Thyroid gland (tissue), 4 donors: ENCODE results near the gene PCSK7. TPM values are rescaled to one million over a fixed set of nuclear protein-coding genes. Genes with fewer than 3 reads are reported as not detected.

ENCODE experiments used
- DNase-seq, 2 donors: peaks; one replicate each; pipeline ENCODE4 v3.0.0-alpha.2; 2019
- H3K27ac ChIP-seq, 3 donors: fragments of 200-600 bp; sonication (generic); 1 replicate in 2 of 3; 2 replicates in 1 of 3; pipeline ENCODE4 v1.5.1; 2016 to 2019; ENCODE audit warnings: mild to moderate bottlenecking in 1 of 3, moderate library complexity in 1 of 3
- H3K27me3 ChIP-seq: fragments of 200-600 bp; sonication (generic); one replicate; pipeline ENCODE4 v1.5.1; 2019
- H3K36me3 ChIP-seq, 2 donors: fragments of 200-600 bp; sonication (generic); one replicate each; pipeline ENCODE4 v1.5.1; 2016 to 2019
- H3K4me1 ChIP-seq, 2 donors: fragments of 200-600 bp; sonication (generic); one replicate each; pipeline ENCODE4 v1.5.1; 2017 to 2019
- H3K4me3 ChIP-seq, 3 donors: fragments of 200-600 bp; sonication (generic); replicated peaks in 1 of 3; 1 replicate in 2 of 3; 2 replicates in 1 of 3; pipeline ENCODE4 v1.5.1; 2016; ENCODE audit warnings: mild to moderate bottlenecking in 1 of 3
- H3K9me3 ChIP-seq: fragments of 200-600 bp; sonication (generic); one replicate; pipeline ENCODE4 v1.5.1; 2017
- POLR2A ChIP-seq, 2 donors: fragments of 450-650 bp; IDR thresholded peaks; one replicate each; pipeline ENCODE4 v1.6.1; 2017; ENCODE audit warnings: antibody characterized with exemption in 2 of 2, mild to moderate bottlenecking in 2 of 2, moderate library complexity in 1 of 2
- WGBS, 2 donors: methylation state at CpG; one replicate each; pipeline ENCODE4 v1.1.5; 2017; 5-methylcytosine and 5-hydroxymethylcytosine counted together
- intact Hi-C: fragments of 100-400 bp; cut with DNase I; formaldehyde crosslinking; loops from one replicate; pipeline ENCODE4 v1.15.1; 2023
- total RNA-seq, 4 donors: library from RNA; depleted of rRNA; stranded (reverse); fragments of >200 nt; gene quantifications; one replicate each; pipeline ENCODE4 v1.2.3, GENCODE V29; 2016
- TF ChIP-seq, protein P1 (sequence below), 6 experiments: fragments of 200-600 bp in 3 of 6; fragments of 450-650 bp in 3 of 6; sonication (generic) in 3 of 6; IDR thresholded peaks; one replicate each; pipeline ENCODE4 v1.5.1; 2016 to 2019; ENCODE audit warnings: antibody characterized with exemption in 6 of 6, mild to moderate bottlenecking in 2 of 6, inconsistent platforms in 1 of 6, moderate library complexity in 1 of 6

Gene PCSK7
- total RNA-seq, 4 donors from 2014 or later = 36.1 to 61.1 (median 47.5) TPM

DNA sequence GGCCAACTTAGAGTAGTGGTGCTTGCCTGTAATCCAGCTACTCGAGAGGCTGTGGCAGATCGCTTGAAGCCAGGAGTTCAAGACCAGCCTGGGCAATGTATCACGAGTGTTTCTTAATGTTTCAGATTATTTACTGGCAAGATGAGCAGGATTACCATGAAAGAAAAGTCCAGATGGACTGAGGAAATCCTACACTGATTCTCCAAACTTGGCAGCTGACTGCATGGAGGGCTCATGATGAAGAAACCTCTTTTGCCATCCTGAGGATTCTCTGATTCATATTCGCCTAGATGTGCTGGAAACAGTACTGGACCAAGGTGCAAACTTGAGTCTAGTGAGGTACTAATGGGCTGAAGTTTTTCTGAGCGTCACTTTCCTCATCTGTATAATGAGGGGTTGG lies 56.1 kb downstream of the PCSK7 start:
- Histone ChIP-seq H3K9me3 (no peaks in the 10 kb centered on the region), H3K4me3 (no peak overlapping the region), H3K27ac (peak overlapping the region in 1 of 3 donors; percentile 8), H3K4me1 (peaks cover 49 to 70% of the 10 kb centered on the region in 2 donors), H3K36me3 (no peaks in the 10 kb centered on the region), H3K27me3 (no peaks in the 10 kb centered on the region)
- no peak for TF ChIP-seq POLR2A (IDR thresholded peaks at IDR 0.05)
- TF ChIP-seq, protein P1, sequence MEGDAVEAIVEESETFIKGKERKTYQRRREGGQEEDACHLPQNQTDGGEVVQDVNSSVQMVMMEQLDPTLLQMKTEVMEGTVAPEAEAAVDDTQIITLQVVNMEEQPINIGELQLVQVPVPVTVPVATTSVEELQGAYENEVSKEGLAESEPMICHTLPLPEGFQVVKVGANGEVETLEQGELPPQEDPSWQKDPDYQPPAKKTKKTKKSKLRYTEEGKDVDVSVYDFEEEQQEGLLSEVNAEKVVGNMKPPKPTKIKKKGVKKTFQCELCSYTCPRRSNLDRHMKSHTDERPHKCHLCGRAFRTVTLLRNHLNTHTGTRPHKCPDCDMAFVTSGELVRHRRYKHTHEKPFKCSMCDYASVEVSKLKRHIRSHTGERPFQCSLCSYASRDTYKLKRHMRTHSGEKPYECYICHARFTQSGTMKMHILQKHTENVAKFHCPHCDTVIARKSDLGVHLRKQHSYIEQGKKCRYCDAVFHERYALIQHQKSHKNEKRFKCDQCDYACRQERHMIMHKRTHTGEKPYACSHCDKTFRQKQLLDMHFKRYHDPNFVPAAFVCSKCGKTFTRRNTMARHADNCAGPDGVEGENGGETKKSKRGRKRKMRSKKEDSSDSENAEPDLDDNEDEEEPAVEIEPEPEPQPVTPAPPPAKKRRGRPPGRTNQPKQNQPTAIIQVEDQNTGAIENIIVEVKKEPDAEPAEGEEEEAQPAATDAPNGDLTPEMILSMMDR (IDR thresholded peaks at IDR 0.05) = no peak
- no peak for DNase-seq
- WGBS, 2 donors = 86 to 91% methylated on average over 5 of the region's 5 CpGs
- intact Hi-C loops = no loop called here

DNA sequence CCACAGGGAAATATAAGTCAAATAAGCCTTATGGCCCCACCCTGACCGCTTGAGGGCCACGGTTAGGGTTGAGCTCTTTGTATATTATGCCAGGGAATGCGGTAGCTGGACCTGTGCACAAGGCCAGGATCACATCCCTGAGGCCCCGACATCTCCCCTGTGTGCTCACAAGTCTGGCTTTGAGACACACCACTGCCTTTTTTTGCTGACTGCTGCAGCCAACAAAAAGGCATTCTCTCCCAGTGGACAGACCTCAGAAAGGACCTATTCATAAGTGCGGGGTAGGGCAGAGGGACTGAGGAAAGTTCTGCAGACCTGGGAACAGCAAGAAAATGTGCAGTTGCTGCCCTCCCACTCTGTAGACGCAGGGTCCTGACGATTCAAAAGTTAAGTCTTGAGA lies 56.8 kb downstream of the PCSK7 start:
- H3K27me3 ChIP-seq = no peaks in the 10 kb centered on the region
- no peaks in the 10 kb centered on the region for H3K9me3 ChIP-seq
- TF ChIP-seq, protein P1 (IDR thresholded peaks at IDR 0.05) = no peak
- no peak for TF ChIP-seq POLR2A (IDR thresholded peaks at IDR 0.05)
- no peak for DNase-seq
- no peak overlapping the region for H3K4me3 ChIP-seq
- H3K4me1 ChIP-seq = peaks cover 47 to 63% of the 10 kb centered on the region in 2 donors
- H3K27ac ChIP-seq = peak overlapping the region in 2 of 3 donors; percentile 39 to 80
- H3K36me3 ChIP-seq = no peaks in the 10 kb centered on the region
- 55 to 83% methylated on average over 7 of the region's 7 CpGs for WGBS, 2 donors
- intact Hi-C loops = no loop called here

DNA sequence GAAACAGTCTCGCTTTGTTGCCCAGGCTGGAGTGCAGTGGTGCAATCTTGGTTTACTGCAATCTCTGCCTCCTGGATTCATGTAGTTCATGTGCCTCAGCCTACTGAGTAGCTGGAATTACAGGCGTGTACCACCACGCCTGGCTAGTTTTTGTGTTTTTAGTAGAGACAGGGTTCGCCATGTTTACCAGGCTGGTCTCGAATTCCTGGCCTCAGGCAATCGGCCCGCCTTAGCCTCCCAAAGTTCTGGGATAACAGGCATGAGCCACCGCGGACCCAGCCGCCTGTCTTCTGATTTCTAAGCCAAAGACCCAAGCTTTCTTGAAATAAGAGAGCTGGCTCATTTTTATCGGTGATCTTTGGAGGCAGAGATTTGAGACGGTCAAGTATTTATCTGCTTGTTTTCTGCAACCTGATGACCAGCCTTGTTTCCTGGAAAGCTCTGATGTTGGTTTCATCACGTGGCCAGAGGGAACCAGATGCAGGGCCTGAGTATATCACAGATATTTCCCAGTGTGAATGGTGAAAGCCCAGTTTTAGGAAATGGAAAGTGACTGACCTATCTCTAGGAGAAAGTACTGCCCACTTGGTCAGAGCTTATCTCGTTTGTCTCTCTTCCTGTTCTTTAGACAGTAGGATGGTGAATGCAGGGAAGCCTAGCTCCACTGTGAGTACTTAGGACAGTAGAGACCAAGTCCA lies 59.0 kb downstream of the PCSK7 start:
- WGBS, 2 donors = 37 to 56% methylated on average over 13 to 14 of the region's 14 CpGs
- Histone ChIP-seq H3K36me3 (peaks cover 3% of the 10 kb centered on the region in 2 donors), H3K4me3 (no peak overlapping the region), H3K4me1 (peaks cover 34 to 53% of the 10 kb centered on the region in 2 donors), H3K27ac (peak overlapping the region; percentile 80 to 91 (median 90)), H3K27me3 (no peaks in the 10 kb centered on the region), H3K9me3 (no peaks in the 10 kb centered on the region)
- peak in 1 of 2 donors; percentile 18 for TF ChIP-seq POLR2A (IDR thresholded peaks at IDR 0.05)
- TF ChIP-seq, protein P1 (IDR thresholded peaks at IDR 0.05) = no peak
- DNase-seq = peak; percentile 70 to 80
- intact Hi-C loops = no loop called here

DNA sequence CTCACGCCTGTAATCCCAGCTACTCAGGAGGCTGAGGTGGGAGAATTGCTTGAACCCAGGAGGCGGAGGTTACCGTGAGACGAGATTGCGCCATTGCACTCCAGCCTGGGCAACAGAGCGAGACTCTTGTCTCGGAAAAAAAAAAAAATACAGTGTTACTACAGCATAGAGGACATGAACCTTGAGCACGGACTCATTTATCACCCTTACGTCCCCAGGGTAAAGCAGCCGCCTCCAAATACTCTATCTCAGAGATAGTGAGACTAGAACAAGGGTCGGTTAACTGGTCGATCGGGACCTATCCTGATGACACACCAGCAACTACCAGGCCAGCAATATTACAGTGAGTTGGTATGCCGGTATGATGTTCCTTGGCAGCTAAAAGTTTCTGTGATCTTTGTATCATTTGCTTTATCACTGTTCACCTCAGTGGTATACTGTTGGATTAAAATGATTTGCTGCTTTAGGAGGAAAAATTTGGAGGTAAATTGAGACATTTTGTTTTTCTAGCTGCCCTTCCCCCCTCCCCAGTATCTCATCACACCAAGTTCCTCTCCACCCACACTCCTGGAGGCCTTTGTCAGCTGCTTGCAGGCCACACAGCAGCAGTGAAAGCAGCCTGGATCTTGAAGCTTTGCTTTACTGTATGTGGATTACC lies 60.3 kb downstream of the PCSK7 start:
- WGBS, 2 donors = 74 to 83% methylated on average over 14 of the region's 14 CpGs
- H3K4me3 ChIP-seq = no peak overlapping the region
- peak overlapping the region; percentile 80 to 91 (median 90) for H3K27ac ChIP-seq
- intact Hi-C loops = no loop called here
- peak in 1 of 2 donors; percentile 37 for DNase-seq
- H3K36me3 ChIP-seq = peaks cover 11 to 12% of the 10 kb centered on the region in 2 donors
- H3K4me1 ChIP-seq = peaks cover 32 to 51% of the 10 kb centered on the region in 2 donors
- no peak for TF ChIP-seq POLR2A (IDR thresholded peaks at IDR 0.05)
- TF ChIP-seq, protein P1 (IDR thresholded peaks at IDR 0.05) = no peak
- no peaks in the 10 kb centered on the region for H3K9me3 ChIP-seq
- no peaks in the 10 kb centered on the region for H3K27me3 ChIP-seq

DNA sequence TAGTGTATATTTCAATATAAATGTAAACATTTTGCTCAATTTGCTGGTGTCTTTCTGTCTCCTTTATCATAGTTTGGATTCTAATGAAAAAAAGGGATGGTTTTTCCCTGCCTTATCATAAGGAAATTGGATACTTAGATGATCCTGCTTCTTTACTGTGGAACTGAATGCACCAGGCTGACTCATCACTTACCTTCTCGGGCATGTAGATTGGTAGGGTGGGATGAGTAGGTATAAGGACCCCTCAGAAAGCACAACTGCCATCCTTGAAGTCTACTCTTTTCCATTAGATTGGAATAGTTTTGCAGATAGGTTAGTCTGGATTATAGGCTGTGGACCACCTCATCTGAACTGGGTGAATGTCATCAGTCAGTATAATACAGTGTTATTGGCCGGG lies 60.9 kb downstream of the PCSK7 start:
- Histone ChIP-seq H3K9me3 (no peaks in the 10 kb centered on the region), H3K4me1 (peaks cover 32 to 47% of the 10 kb centered on the region in 2 donors), H3K4me3 (no peak overlapping the region), H3K27ac (peak overlapping the region; percentile 26 to 90 (median 80)), H3K36me3 (peaks cover 12 to 16% of the 10 kb centered on the region in 2 donors), H3K27me3 (no peaks in the 10 kb centered on the region)
- WGBS, 2 donors = 94% methylated on average over 2 of the region's 2 CpGs
- no peak for DNase-seq
- intact Hi-C loops = no loop called here
- TF ChIP-seq POLR2A (IDR thresholded peaks at IDR 0.05) = no peak
- TF ChIP-seq, protein P1 (IDR thresholded peaks at IDR 0.05) = no peak
